GM12875 (cell line): ENCODE data around the gene IFTAP.
A peak's percentile ranks its signal among the peaks of the same experiment; 100 is the strongest.
"Not testable (repeated sequence)": the region's sequence is repeated elsewhere in the genome, so short reads cannot be mapped to it uniquely, and the experiment has no call there.

Source experiments
- H3K4me3 ChIP-seq: one replicate; pipeline ENCODE4 v1.5.1; 2011; ENCODE audit warnings: low read depth, low read length, control low read depth
- TF ChIP-seq, protein P1 (sequence below): IDR thresholded peaks from 2 replicates; pipeline ENCODE4 v1.5.1; 2011; ENCODE audit warnings: low read depth, mild to moderate bottlenecking, control low read depth, inconsistent platforms, low read length, moderate library complexity, borderline replicate concordance; ENCODE audit not compliant: insufficient read depth

Gene IFTAP

DNA sequence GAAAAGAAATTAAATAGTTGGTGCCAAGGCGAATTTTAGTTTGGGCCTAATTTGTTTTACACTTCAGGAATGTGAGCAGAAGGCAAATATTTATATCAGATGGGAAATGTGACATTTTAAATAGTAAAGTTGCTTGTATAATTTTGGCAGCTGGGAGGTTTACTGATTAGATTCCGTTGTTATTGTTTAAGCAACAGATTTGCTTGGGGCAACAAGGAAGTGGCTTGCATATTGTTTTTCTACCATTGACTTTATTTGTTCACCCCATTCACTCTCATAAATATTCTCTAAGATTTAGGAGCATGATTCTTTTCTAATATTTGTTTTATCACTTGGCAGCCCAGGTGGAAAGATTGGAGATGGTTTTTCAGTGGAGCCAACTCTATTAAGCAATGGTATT, 44.3 kb downstream of the IFTAP start:
- no peak overlapping the region for H3K4me3 ChIP-seq
- TF ChIP-seq, protein P1, sequence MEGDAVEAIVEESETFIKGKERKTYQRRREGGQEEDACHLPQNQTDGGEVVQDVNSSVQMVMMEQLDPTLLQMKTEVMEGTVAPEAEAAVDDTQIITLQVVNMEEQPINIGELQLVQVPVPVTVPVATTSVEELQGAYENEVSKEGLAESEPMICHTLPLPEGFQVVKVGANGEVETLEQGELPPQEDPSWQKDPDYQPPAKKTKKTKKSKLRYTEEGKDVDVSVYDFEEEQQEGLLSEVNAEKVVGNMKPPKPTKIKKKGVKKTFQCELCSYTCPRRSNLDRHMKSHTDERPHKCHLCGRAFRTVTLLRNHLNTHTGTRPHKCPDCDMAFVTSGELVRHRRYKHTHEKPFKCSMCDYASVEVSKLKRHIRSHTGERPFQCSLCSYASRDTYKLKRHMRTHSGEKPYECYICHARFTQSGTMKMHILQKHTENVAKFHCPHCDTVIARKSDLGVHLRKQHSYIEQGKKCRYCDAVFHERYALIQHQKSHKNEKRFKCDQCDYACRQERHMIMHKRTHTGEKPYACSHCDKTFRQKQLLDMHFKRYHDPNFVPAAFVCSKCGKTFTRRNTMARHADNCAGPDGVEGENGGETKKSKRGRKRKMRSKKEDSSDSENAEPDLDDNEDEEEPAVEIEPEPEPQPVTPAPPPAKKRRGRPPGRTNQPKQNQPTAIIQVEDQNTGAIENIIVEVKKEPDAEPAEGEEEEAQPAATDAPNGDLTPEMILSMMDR, result no peak

DNA sequence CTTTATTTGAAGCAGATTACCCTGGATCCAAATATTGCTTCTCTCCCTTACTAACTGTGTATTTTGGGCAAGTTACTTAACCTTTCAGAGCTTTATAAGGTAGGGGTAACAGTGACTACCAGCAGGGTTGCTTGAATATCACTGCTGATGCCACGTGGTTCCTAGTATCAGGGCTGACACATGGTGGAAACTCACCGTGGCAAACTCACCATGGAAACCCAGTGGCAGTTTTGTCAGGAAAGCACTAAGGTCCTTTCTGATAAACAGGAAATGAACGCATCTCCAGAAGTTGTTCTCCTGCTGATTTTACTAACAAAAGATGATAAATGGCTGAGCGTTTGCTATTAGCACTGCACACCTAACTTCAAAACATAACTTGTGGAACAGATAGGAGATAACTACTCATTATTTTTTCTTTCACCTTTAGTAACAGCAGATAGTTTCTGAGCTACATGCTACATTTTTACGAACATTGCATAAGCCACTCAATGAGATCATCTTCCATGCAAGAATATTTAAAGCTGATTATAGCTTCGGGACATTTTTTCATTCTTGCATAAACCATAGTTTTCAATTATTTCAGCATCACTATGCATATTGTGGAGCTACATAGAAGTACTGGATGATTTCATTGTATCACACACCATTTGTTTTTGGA, 63.4 kb downstream of the IFTAP start:
- H3K4me3 ChIP-seq, result no peak overlapping the region

DNA sequence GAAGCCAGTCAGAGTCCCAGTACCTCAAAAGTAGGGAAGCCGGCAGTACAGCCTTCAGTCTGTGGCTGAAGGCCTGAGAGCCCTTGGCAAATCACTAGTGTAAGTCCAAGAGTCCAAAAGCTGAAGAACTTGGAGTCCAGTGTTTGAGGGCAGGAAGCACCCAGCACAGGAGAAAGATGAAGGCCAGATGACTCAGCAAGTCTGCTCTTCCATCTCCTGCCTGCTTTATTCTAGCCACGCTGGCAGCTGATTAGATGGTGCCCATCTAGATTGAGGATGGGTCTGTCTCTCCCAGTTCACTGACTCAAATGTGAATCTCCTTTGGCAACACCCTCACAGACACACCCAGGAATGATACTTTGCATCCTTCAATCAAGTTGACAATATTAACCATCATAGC, 67.1 kb downstream of the IFTAP start:
- H3K4me3 ChIP-seq, result not testable (repeated sequence)

More for the DNA sequence above, 63.4 kb downstream of the IFTAP start:
- TF ChIP-seq, protein P1, result no peak

DNA sequence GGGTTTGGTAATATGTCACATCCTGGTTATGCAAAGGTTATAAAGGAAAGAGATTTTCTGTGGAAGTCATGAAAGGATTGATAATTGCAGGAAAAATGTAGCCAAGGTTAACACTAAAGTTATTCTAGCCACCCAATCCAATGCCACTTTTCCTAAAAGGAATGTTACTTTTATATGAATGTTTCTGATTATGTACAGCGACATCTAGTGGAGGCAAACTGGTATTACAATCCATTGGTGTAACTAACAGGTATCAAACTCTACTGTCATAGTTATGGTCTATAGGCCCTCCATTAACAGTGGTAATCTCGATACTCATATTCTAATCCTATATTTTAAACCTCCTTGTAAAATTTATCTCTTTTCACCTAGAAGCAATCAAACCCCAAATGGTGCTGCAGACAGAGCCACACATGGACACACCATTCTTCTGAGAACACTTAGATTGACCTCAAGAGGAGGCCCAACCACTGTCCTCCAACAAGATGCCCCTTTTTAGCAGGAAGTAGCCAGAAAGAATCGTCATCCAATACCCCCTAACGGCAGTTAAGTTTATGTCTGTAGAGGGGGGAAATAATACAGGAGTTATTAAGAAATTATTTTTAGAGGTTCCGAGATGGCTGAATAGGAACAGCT, 78.6 kb downstream of the IFTAP start:
- H3K4me3 ChIP-seq, result no peak overlapping the region
- TF ChIP-seq, protein P1, result peak; percentile 50; the same call in 1 of the 2 replicates

DNA sequence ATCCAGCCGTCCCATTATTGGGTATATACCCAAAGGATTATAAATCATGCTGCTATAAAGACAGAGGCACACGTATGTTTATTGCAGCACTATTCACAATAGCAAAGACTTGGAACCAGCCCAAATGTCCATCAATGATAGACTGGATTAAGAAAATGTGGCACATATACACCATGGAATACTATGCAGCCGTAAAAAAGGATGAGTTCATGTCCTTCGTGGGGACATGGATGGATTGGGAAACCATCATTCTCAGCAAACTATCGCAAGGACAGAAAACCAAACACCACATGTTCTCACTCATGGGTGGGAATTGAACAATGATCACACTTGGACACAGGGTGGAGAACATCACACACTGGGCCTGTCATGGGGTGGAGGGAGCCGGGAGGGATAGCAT, 85.2 kb downstream of the IFTAP start:
- H3K4me3 ChIP-seq, result not testable (repeated sequence)

DNA sequence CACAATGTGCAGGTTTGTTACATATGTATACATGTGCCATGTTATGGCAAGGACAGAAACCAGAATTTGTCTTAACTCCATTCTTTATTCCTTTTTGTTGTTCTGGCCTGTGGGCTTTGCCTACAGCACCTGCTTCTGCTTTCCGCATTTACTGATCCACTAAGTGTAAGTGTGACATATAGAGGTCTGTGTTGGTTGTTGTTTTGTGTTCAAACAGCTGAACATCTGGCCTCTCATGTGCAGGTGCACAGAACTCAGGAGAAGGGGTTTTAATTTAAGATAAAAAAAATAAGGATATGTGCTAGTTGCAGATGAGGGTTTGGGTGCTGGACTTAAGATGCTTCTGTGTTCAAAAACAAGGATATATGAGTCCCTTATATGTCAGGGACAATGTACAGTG, 89.5 kb downstream of the IFTAP start:
- H3K4me3 ChIP-seq, result no peak overlapping the region
- TF ChIP-seq, protein P1, result no peak

DNA sequence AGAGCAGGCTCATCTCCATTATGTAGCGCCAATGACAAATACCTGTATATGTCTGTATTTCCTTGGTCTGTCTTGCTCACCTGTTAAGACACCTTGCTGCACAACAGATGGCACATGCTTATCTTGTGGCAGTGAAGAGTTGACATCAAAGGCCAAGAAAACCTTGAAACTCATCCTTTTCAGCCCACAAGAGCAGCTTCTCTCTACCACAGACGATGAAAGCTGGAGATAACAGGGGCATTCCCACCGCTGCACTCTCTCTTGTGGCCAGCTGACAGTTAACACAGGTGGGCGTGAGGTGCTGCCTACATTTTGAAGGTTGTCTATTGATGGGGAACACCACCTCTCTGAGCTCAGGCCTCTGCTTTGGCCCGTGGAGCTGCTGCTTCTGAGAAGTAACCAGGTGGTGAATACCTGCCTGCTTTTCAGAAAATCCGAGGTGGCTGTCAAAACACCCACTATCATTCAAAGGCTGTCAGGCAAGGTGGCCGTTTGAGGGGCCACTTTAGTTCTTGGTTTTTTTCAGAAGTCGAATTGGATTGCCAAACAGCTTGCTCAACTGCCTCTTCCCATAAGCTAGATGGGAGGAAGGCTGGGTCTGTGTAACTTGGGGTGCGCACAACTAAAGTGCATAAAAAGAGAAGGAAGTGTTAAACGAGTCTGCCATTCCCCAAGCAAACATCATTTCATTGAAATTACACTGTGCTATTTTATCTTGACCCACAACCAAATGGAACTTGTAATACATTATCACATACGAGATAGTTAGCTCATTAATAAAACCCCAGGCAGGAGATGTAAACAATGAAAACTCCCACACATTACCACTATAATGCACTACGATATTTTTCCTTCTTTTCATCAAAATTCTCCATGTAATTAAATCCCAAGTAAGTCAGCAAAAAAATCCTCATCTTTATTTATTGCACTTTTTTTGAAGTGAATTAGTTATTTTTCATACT, 90.8 kb downstream of the IFTAP start:
- no peak overlapping the region for H3K4me3 ChIP-seq
- TF ChIP-seq, protein P1, result no peak
